Pancreas (tissue), 10 donors: ENCODE measurements around the gene TSR1. TPM values are rescaled to one million over a fixed set of nuclear protein-coding genes. Genes with fewer than 3 reads are reported as not detected.

Experiments
- ATAC-seq, 4 donors: fragments of 200-7000 bp; cut with Tn5 transposase; one replicate each; pipeline versions ENCODE4 v1.8.0 to v1.9.1; 2020; ENCODE audit warnings: mild to moderate bottlenecking in 4 of 4, moderate library complexity in 4 of 4
- DNase-seq, 6 donors: peaks; one replicate each; pipeline ENCODE4 v3.0.0-alpha.2; 2020
- FAIRE-seq: peaks from 2 replicates; lab custom pipeline; 2012; peaks lifted over from hg19 to GRCh38; lab: Jason Lieb, UNC
- H3K27ac ChIP-seq, 4 donors: fragments of 200-600 bp; sonication (generic); 1 replicate in 3 of 4; 2 replicates in 1 of 4; pipeline versions ENCODE4 v1.5.0 to v1.8.0; 2020
- H3K27me3 ChIP-seq, 4 donors: fragments of 200-600 bp; one replicate each; pipeline ENCODE4 v1.8.0; 2021
- H3K36me3 ChIP-seq, 3 donors: fragments of 200-600 bp; sonication (generic) in 1 of 3; one replicate each; pipeline versions ENCODE4 v1.5.0 to v1.8.0; 2020 to 2021
- H3K4me1 ChIP-seq, 3 donors: fragments of 200-600 bp; one replicate each; pipeline ENCODE4 v1.8.0; 2021
- H3K4me3 ChIP-seq, 4 donors: fragments of 200-600 bp; sonication (generic) in 2 of 4; one replicate each; pipeline versions ENCODE4 v1.5.0 to v1.8.0; 2020 to 2021
- H3K9me3 ChIP-seq, 4 donors: fragments of 200-600 bp; one replicate each; pipeline ENCODE4 v1.8.0; 2021
- CTCF ChIP-seq, 4 donors: fragments of 200-600 bp; sonication (generic) in 3 of 4; IDR thresholded peaks; one replicate each; pipeline versions ENCODE4 v1.5.0 to v1.8.0; 2021; ENCODE audit warnings: antibody characterized with exemption in 4 of 4
- WGBS, 2 donors: extraction: QIAGEN DNeasy Blood & Tissue Kit; methylation state at CpG; one replicate each; pipeline ENCODE4 v1.1.7; 2013; 5-methylcytosine and 5-hydroxymethylcytosine counted together
- intact Hi-C, 3 donors: fragments of 100-400 bp; cut with DNase I; formaldehyde crosslinking; loops; one replicate each; pipeline versions ENCODE4 v1.11.1 to v1.14.2; 2022
- polyA plus RNA-seq, 2 donors: library from polyadenylated mRNA; stranded (reverse); fragments of 200-250 nt; gene quantifications; one replicate each; pipeline ENCODE4 v1.2.3, GENCODE V29; 2013
- total RNA-seq, 6 donors: library from RNA; stranded (reverse); fragmentation: NEBNext Ultra II Directional in 4 of 6; extraction: Animal tissue kit (Norgen Biotek cat#: 25700) in 4 of 6; gene quantifications; one replicate each; pipeline versions ENCODE4 v1.2.1 to v1.2.4, GENCODE V29; 2021 to 2023
- donor health status: healthy with polysubstance abuse.
- donor health status: DM: no; HTN: no; CAD: no; lungs with moderate emphysema.
- donor health status: DM: no; HTN: no; CAD: no.
- donor health status: control.
- donor health status: control.
- donor health status: Bipolar disorder and iron deficiency.
- donor health status: DM: yes; HTN: yes; CAD: no.
- donor health status: DM: no; HTN: no; CAD: no.
- donor health status: DM: no; HTN: no; CAD: no.
- donor health status: DM: yes; HTN: yes; CAD: no.

Gene TSR1
- total and polyA plus RNA-seq, 8 donors = 8.3 to 17.3 (median 12.2) TPM

GRCh38 chr17:2362416-2362815, 26.2 kb upstream of the TSR1 start:
- no peak for ATAC-seq
- H3K27me3 ChIP-seq = no peaks in the 10 kb centered on the region
- FAIRE-seq = no peak
- intact Hi-C loops = no loop called here
- TF ChIP-seq CTCF (IDR thresholded peaks at IDR 0.05) = no peak
- peaks cover 0 to 8% (median 0%) of the 10 kb centered on the region in 3 donors for H3K36me3 ChIP-seq
- no peak overlapping the region for H3K27ac ChIP-seq
- H3K4me1 ChIP-seq = no peaks in the 10 kb centered on the region
- 96 to 98% methylated on average over 19 of the region's 19 CpGs for WGBS, 2 donors
- no peak overlapping the region for H3K4me3 ChIP-seq
- no peaks in the 10 kb centered on the region for H3K9me3 ChIP-seq
- DNase-seq = peak in 1 of 6 donors; percentile 66

GRCh38 chr17:2362016-2362415, 25.8 kb upstream of the TSR1 start:
- FAIRE-seq (no peak), ATAC-seq (no peak), DNase-seq (peak in 1 of 6 donors; percentile 58)
- intact Hi-C loops = no loop called here
- H3K4me1 ChIP-seq = no peaks in the 10 kb centered on the region
- no peaks in the 10 kb centered on the region for H3K9me3 ChIP-seq
- WGBS, 2 donors = 96 to 97% methylated on average over 20 of the region's 20 CpGs
- no peak for TF ChIP-seq CTCF (IDR thresholded peaks at IDR 0.05)
- H3K4me3 ChIP-seq = no peak overlapping the region
- H3K36me3 ChIP-seq = peaks cover 0 to 8% (median 0%) of the 10 kb centered on the region in 3 donors
- H3K27me3 ChIP-seq = no peaks in the 10 kb centered on the region
- no peak overlapping the region for H3K27ac ChIP-seq

- ATAC-seq (peak; percentile 3 to 40 (median 14)), DNase-seq (no peak), FAIRE-seq (no peak)
- no peak for TF ChIP-seq CTCF (IDR thresholded peaks at IDR 0.05)
- peaks cover 0 to 8% (median 0%) of the 10 kb centered on the region in 3 donors for H3K36me3 ChIP-seq
- H3K27ac ChIP-seq = no peak overlapping the region
- intact Hi-C loops = no loop called here
- H3K4me1 ChIP-seq = no peaks in the 10 kb centered on the region
- no peaks in the 10 kb centered on the region for H3K27me3 ChIP-seq
- no peaks in the 10 kb centered on the region for H3K9me3 ChIP-seq
- H3K4me3 ChIP-seq = no peak overlapping the region
- WGBS, 2 donors = 66 to 75% methylated on average over 17 to 21 of the region's 21 CpGs
Observed at GRCh38 chr17:2361010-2361760, 24.9 kb upstream of the TSR1 start.

- no peaks in the 10 kb centered on the region for H3K27me3 ChIP-seq
- 89 to 96% methylated on average over 10 of the region's 10 CpGs for WGBS, 2 donors
- no peak for FAIRE-seq
- intact Hi-C loops = no loop called here
- DNase-seq = peak in 1 of 6 donors; percentile 11
- peaks cover 0 to 4% (median 0%) of the 10 kb centered on the region in 3 donors for H3K36me3 ChIP-seq
- H3K27ac ChIP-seq = no peak overlapping the region
- no peak for ATAC-seq
- H3K9me3 ChIP-seq = no peaks in the 10 kb centered on the region
- no peak overlapping the region for H3K4me3 ChIP-seq
- no peaks in the 10 kb centered on the region for H3K4me1 ChIP-seq
- TF ChIP-seq CTCF (IDR thresholded peaks at IDR 0.05) = no peak
Observed at GRCh38 chr17:2357931-2358434, 21.7 kb upstream of the TSR1 start.

GRCh38 chr17:2357237-2357636, 21.0 kb upstream of the TSR1 start:
- Histone ChIP-seq H3K27me3 (no peaks in the 10 kb centered on the region), H3K4me3 (no peak overlapping the region), H3K9me3 (no peaks in the 10 kb centered on the region), H3K27ac (no peak overlapping the region), H3K4me1 (no peaks in the 10 kb centered on the region), H3K36me3 (no peaks in the 10 kb centered on the region)
- intact Hi-C loops = no loop called here
- DNase-seq = peak in 1 of 6 donors; percentile 2
- TF ChIP-seq CTCF (IDR thresholded peaks at IDR 0.05) = no peak
- no peak for ATAC-seq
- FAIRE-seq = no peak
- 93 to 98% methylated on average over 4 of the region's 4 CpGs for whole genome bisulfite sequencing, 2 donors
